ENCODE results near the gene SLC24A5. TPM values are rescaled to one million over a fixed set of nuclear protein-coding genes. Genes with fewer than 3 reads are reported as not detected.

SLC24A5 gene
- total RNA-seq, 1 donor from 2014 or later = not detected

- H3K4me1 ChIP-seq = peaks cover 0 to 7% of the 10 kb centered on the region in 2 donors
- no peaks in the 10 kb centered on the region for H3K36me3 ChIP-seq
- H3K27me3 ChIP-seq = no peaks in the 10 kb centered on the region
- no peak for DNase-seq (ENCODE audit: low spot score in 2 of 2)
- H3K9me3 ChIP-seq = no peaks in the 10 kb centered on the region
- intact Hi-C loops (cut with DNase I) = loop anchor here (10.0 kb wide), 1 partner anchor 60 kb away; no protein-coding TSS in a partner anchor
- no peak overlapping the region for H3K27ac ChIP-seq
- no peak overlapping the region for H3K4me3 ChIP-seq
- TF ChIP-seq CTCF (IDR thresholded peaks at IDR 0.05) = peak in 1 of 3 experiments; percentile 52
These were observed 35.8 kb upstream of the SLC24A5 start for GRCh38 chr15:48084759-48085590.

- no peak overlapping the region for H3K27ac ChIP-seq
- intact Hi-C loops (cut with DNase I) = loop anchor here (10.0 kb wide), 1 partner anchor 61 kb away; no protein-coding TSS in a partner anchor
These were observed 35.2 kb upstream of the SLC24A5 start for GRCh38 chr15:48085591-48085930.

GRCh38 chr15:48086133-48086532 is 34.7 kb upstream of the SLC24A5 start:
- no peak for TF ChIP-seq CTCF (IDR thresholded peaks at IDR 0.05)
- no peak overlapping the region for H3K27ac ChIP-seq

More at GRCh38 chr15:48085591-48085930, 35.2 kb upstream of the SLC24A5 start:
- DNase-seq (ENCODE audit: low spot score in 2 of 2) = no peak
- Histone ChIP-seq H3K27me3 (no peaks in the 10 kb centered on the region), H3K4me1 (peaks cover 0 to 7% of the 10 kb centered on the region in 2 donors), H3K9me3 (no peaks in the 10 kb centered on the region), H3K36me3 (no peaks in the 10 kb centered on the region), H3K4me3 (no peak overlapping the region)
- no peak for TF ChIP-seq CTCF (IDR thresholded peaks at IDR 0.05)

GRCh38 chr15:48086576-48086975 is 34.2 kb upstream of the SLC24A5 start:
- Histone ChIP-seq H3K27me3 (no peaks in the 10 kb centered on the region), H3K36me3 (no peaks in the 10 kb centered on the region), H3K9me3 (no peaks in the 10 kb centered on the region), H3K4me1 (peaks cover 0 to 7% of the 10 kb centered on the region in 2 donors), H3K4me3 (peak overlapping the region in 1 of 2 donors; percentile 27), H3K27ac (no peak overlapping the region)
- no peak for TF ChIP-seq CTCF (IDR thresholded peaks at IDR 0.05)
- intact Hi-C loops (cut with DNase I) = loop anchor here (10.0 kb wide), 1 partner anchor 62 kb away; no protein-coding TSS in a partner anchor
- no peak for DNase-seq (ENCODE audit: low spot score in 2 of 2)

More at GRCh38 chr15:48086133-48086532, 34.7 kb upstream of the SLC24A5 start:
- H3K27me3 ChIP-seq = no peaks in the 10 kb centered on the region
- peaks cover 0 to 7% of the 10 kb centered on the region in 2 donors for H3K4me1 ChIP-seq
- H3K9me3 ChIP-seq = no peaks in the 10 kb centered on the region
- no peak for DNase-seq (ENCODE audit: low spot score in 2 of 2)
- peak overlapping the region in 1 of 2 donors; percentile 27 for H3K4me3 ChIP-seq
- no peaks in the 10 kb centered on the region for H3K36me3 ChIP-seq
- intact Hi-C loops (cut with DNase I) = loop anchor here (10.0 kb wide), 1 partner anchor 61 kb away; no protein-coding TSS in a partner anchor

GRCh38 chr15:48087844-48088243 is 32.9 kb upstream of the SLC24A5 start:
- intact Hi-C loops (cut with DNase I) = loop anchor here (10.0 kb wide), 1 partner anchor 63 kb away; no protein-coding TSS in a partner anchor
- H3K36me3 ChIP-seq = no peaks in the 10 kb centered on the region
- no peak overlapping the region for H3K27ac ChIP-seq
- H3K27me3 ChIP-seq = no peaks in the 10 kb centered on the region
- TF ChIP-seq CTCF (IDR thresholded peaks at IDR 0.05) = no peak
- DNase-seq (ENCODE audit: low spot score in 2 of 2) = no peak
- H3K4me3 ChIP-seq = no peak overlapping the region
- H3K9me3 ChIP-seq = no peaks in the 10 kb centered on the region
- peaks cover 0 to 7% of the 10 kb centered on the region in 2 donors for H3K4me1 ChIP-seq

Measured in ascending aorta (tissue), 2 donors.